GM12864 (cell line): Measurements from ENCODE around the gene LINC00305.

Source experiments
- DNase-seq: peaks from one replicate; pipeline ENCODE4 v3.0.0-alpha.2; 2011; ENCODE audit warnings: low read depth
- H3K4me3 ChIP-seq: 2 replicates; pipeline ENCODE4 v1.5.1; 2011; ENCODE audit warnings: mild to moderate bottlenecking, low read depth, low read length, control low read depth
- CTCF ChIP-seq: IDR thresholded peaks from 2 replicates; pipeline ENCODE4 v1.5.1; 2011; ENCODE audit warnings: low read depth, mild to moderate bottlenecking, moderate library complexity, low read length, control low read depth, inconsistent platforms; ENCODE audit errors: missing control alignments

The LINC00305 gene

GRCh38 chr18:64100116-64100922 is 48.6 kb downstream of the LINC00305 start:
- no peak for DNase-seq
- TF ChIP-seq CTCF, result no peak
- H3K4me3 ChIP-seq, result no peak overlapping the region

GRCh38 chr18:64099244-64099643 is 49.6 kb downstream of the LINC00305 start:
- no peak overlapping the region for H3K4me3 ChIP-seq

GRCh38 chr18:64097497-64097896 is 51.4 kb downstream of the LINC00305 start:
- no peak for DNase-seq
- no peak for TF ChIP-seq CTCF
- H3K4me3 ChIP-seq, result no peak overlapping the region

More at GRCh38 chr18:64099244-64099643, 49.6 kb downstream of the LINC00305 start:
- TF ChIP-seq CTCF, result no peak
- no peak for DNase-seq

- no peak for DNase-seq
- no peak for TF ChIP-seq CTCF
- H3K4me3 ChIP-seq, result no peak overlapping the region
These were observed 53.8 kb downstream of the LINC00305 start for GRCh38 chr18:64095056-64095455.

GRCh38 chr18:64094210-64094609 is 54.7 kb downstream of the LINC00305 start:
- no peak for TF ChIP-seq CTCF
- H3K4me3 ChIP-seq, result no peak overlapping the region
- no peak for DNase-seq

GRCh38 chr18:64091526-64091925 is 57.4 kb downstream of the LINC00305 start:
- H3K4me3 ChIP-seq, result no peak overlapping the region
- TF ChIP-seq CTCF, result no peak
- DNase-seq, result no peak

- TF ChIP-seq CTCF, result no peak
- DNase-seq, result no peak
These were observed 58.0 kb downstream of the LINC00305 start for GRCh38 chr18:64090876-64091275.

More at GRCh38 chr18:64090876-64091275, 58.0 kb downstream of the LINC00305 start:
- no peak overlapping the region for H3K4me3 ChIP-seq
